ENCODE data around the gene TGFBRAP1.

DNA sequence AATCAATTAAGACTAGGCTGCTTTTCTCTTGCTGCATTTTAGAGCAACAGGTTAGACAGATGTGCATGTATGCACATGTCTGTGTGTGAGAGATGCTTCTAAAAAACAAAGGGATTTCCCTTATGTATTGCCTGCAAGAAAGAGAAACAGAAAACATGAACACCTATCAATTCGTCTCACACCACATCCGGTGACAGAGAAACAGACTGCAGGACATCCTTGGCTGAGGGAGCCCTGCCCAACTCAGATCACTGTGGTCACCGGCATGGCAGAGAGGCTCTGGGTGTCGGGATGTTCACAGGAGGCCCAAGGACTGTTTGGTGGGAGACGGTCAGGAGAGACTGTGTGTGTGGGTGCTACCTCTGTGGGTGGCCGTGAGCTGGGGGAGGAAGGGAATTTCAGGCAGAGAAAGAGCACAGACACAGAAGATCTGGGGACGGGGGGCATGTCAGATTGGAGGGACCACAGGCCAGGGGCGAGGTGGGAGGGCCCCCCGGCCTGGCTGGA lies 44.4 kb upstream of the TGFBRAP1 start:
- TF ChIP-seq, protein P1, sequence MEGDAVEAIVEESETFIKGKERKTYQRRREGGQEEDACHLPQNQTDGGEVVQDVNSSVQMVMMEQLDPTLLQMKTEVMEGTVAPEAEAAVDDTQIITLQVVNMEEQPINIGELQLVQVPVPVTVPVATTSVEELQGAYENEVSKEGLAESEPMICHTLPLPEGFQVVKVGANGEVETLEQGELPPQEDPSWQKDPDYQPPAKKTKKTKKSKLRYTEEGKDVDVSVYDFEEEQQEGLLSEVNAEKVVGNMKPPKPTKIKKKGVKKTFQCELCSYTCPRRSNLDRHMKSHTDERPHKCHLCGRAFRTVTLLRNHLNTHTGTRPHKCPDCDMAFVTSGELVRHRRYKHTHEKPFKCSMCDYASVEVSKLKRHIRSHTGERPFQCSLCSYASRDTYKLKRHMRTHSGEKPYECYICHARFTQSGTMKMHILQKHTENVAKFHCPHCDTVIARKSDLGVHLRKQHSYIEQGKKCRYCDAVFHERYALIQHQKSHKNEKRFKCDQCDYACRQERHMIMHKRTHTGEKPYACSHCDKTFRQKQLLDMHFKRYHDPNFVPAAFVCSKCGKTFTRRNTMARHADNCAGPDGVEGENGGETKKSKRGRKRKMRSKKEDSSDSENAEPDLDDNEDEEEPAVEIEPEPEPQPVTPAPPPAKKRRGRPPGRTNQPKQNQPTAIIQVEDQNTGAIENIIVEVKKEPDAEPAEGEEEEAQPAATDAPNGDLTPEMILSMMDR (conservative IDR thresholded peaks at IDR 0.05; ENCODE audit: low read depth, low read length) = no peak
- no peak for TF ChIP-seq EZH2phosphoT487 (IDR thresholded peaks at IDR 0.05; ENCODE audit: borderline replicate concordance, low read length)

Data from PC-3 (cell line).